ENCODE results near the gene AUTS2. TPM values are rescaled to one million over a fixed set of nuclear protein-coding genes. Genes with fewer than 3 reads are reported as not detected.

Gene AUTS2
- total RNA-seq, 2 donors from 2014 or later, result 8.6 TPM

GRCh38 chr7:69714886-69715576, 116.8 kb downstream of the AUTS2 start:
- no peak for TF ChIP-seq CTCF (IDR thresholded peaks at IDR 0.05)
- Histone ChIP-seq H3K27me3 (no peaks in the 10 kb centered on the region), H3K4me3 (no peak overlapping the region), H3K9me3 (no peaks in the 10 kb centered on the region), H3K4me1 (peaks cover 0 to 6% of the 10 kb centered on the region in 2 donors), H3K36me3 (no peaks in the 10 kb centered on the region), H3K27ac (no peak overlapping the region)
- no peak for DNase-seq (ENCODE audit: low spot score)

DNA sequence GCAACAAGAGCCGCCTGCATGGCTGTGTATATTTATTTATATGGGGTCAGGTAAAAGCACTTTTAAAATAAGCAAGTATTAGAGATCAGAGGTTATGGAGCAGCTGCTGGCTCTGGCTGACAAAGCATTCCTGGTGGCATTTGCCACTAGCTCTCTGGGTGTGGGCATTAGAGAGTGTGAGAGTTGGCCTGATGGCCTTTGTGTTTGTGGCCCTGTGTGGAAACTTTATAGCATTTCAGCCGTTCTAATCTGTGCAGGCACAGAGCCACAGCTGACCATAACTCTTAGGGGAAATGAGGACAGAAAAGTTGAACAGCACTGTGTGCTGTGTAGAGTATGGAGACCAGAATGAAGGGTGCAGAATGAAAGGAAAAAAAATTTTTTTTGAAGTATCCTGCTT, 118.9 kb downstream of the AUTS2 start:
- TF ChIP-seq CTCF (IDR thresholded peaks at IDR 0.05), result no peak
- no peak overlapping the region for H3K4me3 ChIP-seq
- peaks cover 0 to 6% of the 10 kb centered on the region in 2 donors for H3K4me1 ChIP-seq
- no peak for DNase-seq (ENCODE audit: low spot score)
- no peaks in the 10 kb centered on the region for H3K36me3 ChIP-seq
- H3K9me3 ChIP-seq, result no peaks in the 10 kb centered on the region
- no peak overlapping the region for H3K27ac ChIP-seq
- H3K27me3 ChIP-seq, result no peaks in the 10 kb centered on the region

DNA sequence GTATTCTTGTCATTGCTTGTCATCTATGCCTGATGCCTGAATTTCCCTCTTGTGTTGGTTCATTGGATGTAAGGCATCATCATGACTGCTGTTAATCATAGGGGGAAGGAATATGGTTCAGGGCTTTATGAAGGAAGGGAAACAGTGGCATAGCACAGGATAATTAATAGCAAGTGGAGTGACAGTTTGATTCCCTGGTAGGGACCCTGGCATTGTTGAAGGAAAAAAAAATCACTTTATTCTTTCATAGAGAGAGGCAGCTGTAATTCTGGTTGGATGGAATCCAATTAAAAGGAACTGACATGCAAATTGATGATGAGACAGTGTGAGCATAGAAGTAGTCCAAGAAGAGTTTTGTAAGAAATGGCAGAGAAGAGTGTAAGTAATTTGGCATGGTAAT, 121.4 kb downstream of the AUTS2 start:
- no peak for TF ChIP-seq CTCF (IDR thresholded peaks at IDR 0.05)
- H3K4me1 ChIP-seq, result peaks cover 0 to 6% of the 10 kb centered on the region in 2 donors

GRCh38 chr7:69722843-69723242, 124.6 kb downstream of the AUTS2 start:
- H3K9me3 ChIP-seq, result no peaks in the 10 kb centered on the region

More for the DNA sequence above, 121.4 kb downstream of the AUTS2 start:
- Histone ChIP-seq H3K9me3 (no peaks in the 10 kb centered on the region), H3K27me3 (no peaks in the 10 kb centered on the region), H3K4me3 (no peak overlapping the region), H3K36me3 (no peaks in the 10 kb centered on the region), H3K27ac (no peak overlapping the region)
- DNase-seq (ENCODE audit: low spot score), result no peak

DNA sequence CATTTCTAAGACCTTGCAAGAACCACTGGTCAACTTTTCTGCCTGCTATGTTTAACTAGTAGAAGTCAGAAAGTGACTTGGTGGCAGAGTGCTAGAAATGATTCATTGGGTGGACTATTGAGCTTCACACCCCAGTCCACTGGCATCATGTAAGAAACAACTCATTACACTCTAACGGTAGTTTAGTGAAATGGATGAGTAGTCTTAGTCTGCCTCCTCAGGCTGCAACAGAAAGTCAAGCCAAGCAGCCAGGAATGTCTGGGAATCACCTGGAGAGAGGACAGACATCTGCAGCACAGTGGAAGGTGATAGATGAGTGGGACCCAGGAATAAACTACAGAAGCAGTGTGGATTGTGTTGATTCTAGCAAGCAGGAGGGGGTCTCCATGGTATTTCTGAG, 125.4 kb downstream of the AUTS2 start:
- Histone ChIP-seq H3K4me3 (no peak overlapping the region), H3K27me3 (no peaks in the 10 kb centered on the region), H3K36me3 (no peaks in the 10 kb centered on the region), H3K4me1 (peaks cover 0 to 5% of the 10 kb centered on the region in 2 donors), H3K9me3 (no peaks in the 10 kb centered on the region), H3K27ac (no peak overlapping the region)
- DNase-seq (ENCODE audit: low spot score), result no peak
- no peak for TF ChIP-seq CTCF (IDR thresholded peaks at IDR 0.05)

More at GRCh38 chr7:69722843-69723242, 124.6 kb downstream of the AUTS2 start:
- no peak overlapping the region for H3K4me3 ChIP-seq
- H3K27ac ChIP-seq, result no peak overlapping the region
- no peak for TF ChIP-seq CTCF (IDR thresholded peaks at IDR 0.05)
- H3K27me3 ChIP-seq, result no peaks in the 10 kb centered on the region
- peaks cover 0 to under 1% of the 10 kb centered on the region in 2 donors for H3K4me1 ChIP-seq
- no peak for DNase-seq (ENCODE audit: low spot score)
- H3K36me3 ChIP-seq, result no peaks in the 10 kb centered on the region

GRCh38 chr7:69728304-69728703, 130.0 kb downstream of the AUTS2 start:
- TF ChIP-seq CTCF (IDR thresholded peaks at IDR 0.05), result no peak
- no peaks in the 10 kb centered on the region for H3K9me3 ChIP-seq
- no peak overlapping the region for H3K27ac ChIP-seq
- H3K4me3 ChIP-seq, result no peak overlapping the region
- no peaks in the 10 kb centered on the region for H3K27me3 ChIP-seq
- peaks cover 0 to 5% of the 10 kb centered on the region in 2 donors for H3K4me1 ChIP-seq
- DNase-seq (ENCODE audit: low spot score), result no peak
- H3K36me3 ChIP-seq, result no peaks in the 10 kb centered on the region

Measured in right atrium auricular region (tissue), 2 donors.